Hematopoietic multipotent progenitor cell treated with erythropoietin and hydrocortisone succinate and interleukin-3 and kit ligand, for 4 days (in vitro differentiated cells): ENCODE measurements around the gene E2F7.
A peak's percentile ranks its signal among the peaks of the same experiment; 100 is the strongest.

Source experiments
- DNase-seq: peaks from one replicate; pipeline ENCODE4 v3.0.0-alpha.2; 2015

Gene E2F7

GRCh38 chr12:77062846-77063461, 2.4 kb downstream of the E2F7 start:
- peak; percentile 13 for DNase-seq

GRCh38 chr12:77062396-77062795, 3.0 kb downstream of the E2F7 start:
- no peak for DNase-seq

- DNase-seq, result no peak
Observed at GRCh38 chr12:77060883-77061240, 4.5 kb downstream of the E2F7 start.

- peak; percentile 75 for DNase-seq
Observed at GRCh38 chr12:77060136-77060882, 5.1 kb downstream of the E2F7 start.

GRCh38 chr12:77058740-77059139, 6.6 kb downstream of the E2F7 start:
- no peak for DNase-seq

- no peak for DNase-seq
Observed at GRCh38 chr12:77054851-77055250, 10.5 kb downstream of the E2F7 start.

- no peak for DNase-seq
Observed at GRCh38 chr12:77053259-77053658, 12.1 kb downstream of the E2F7 start.

GRCh38 chr12:77049767-77050353, 15.5 kb downstream of the E2F7 start:
- peak; percentile 86 for DNase-seq

GRCh38 chr12:77047341-77048109, 17.8 kb downstream of the E2F7 start:
- DNase-seq, result peak; percentile 16

GRCh38 chr12:77046468-77046867, 18.9 kb downstream of the E2F7 start:
- no peak for DNase-seq

GRCh38 chr12:77045183-77045582, 20.2 kb downstream of the E2F7 start:
- DNase-seq, result no peak

- no peak for DNase-seq
Observed at GRCh38 chr12:77044721-77045120, 20.6 kb downstream of the E2F7 start.

- no peak for DNase-seq
Observed at GRCh38 chr12:77042833-77043232, 22.5 kb downstream of the E2F7 start.

GRCh38 chr12:77040231-77040630, 25.1 kb downstream of the E2F7 start:
- no peak for DNase-seq

GRCh38 chr12:77035226-77035625, 30.1 kb downstream of the E2F7 start:
- no peak for DNase-seq

GRCh38 chr12:77033658-77034536, 31.5 kb downstream of the E2F7 start:
- no peak for DNase-seq

GRCh38 chr12:77032406-77032805, 33.0 kb downstream of the E2F7 start:
- no peak for DNase-seq

- DNase-seq, result peak; percentile 5
Observed at GRCh38 chr12:77031745-77032144, 33.6 kb downstream of the E2F7 start.

- no peak for DNase-seq
Observed at GRCh38 chr12:77025782-77026314, 39.5 kb downstream of the E2F7 start.

- peak; percentile 12 for DNase-seq
Observed at GRCh38 chr12:77023501-77023900, 41.9 kb downstream of the E2F7 start.

GRCh38 chr12:77019920-77020319, 45.4 kb downstream of the E2F7 start:
- DNase-seq, result no peak

GRCh38 chr12:77016606-77017005, 48.8 kb downstream of the E2F7 start:
- no peak for DNase-seq
